Measurements from ENCODE around the gene UQCR11. TPM values are rescaled to one million over a fixed set of nuclear protein-coding genes. Genes with fewer than 3 reads are reported as not detected.

UQCR11 gene
- total and polyA plus RNA-seq, 2 of the 8 experiments (the other 6 are each of a cell fraction or from before 2014, with no cell fraction given) = 162 to 171 TPM

DNA sequence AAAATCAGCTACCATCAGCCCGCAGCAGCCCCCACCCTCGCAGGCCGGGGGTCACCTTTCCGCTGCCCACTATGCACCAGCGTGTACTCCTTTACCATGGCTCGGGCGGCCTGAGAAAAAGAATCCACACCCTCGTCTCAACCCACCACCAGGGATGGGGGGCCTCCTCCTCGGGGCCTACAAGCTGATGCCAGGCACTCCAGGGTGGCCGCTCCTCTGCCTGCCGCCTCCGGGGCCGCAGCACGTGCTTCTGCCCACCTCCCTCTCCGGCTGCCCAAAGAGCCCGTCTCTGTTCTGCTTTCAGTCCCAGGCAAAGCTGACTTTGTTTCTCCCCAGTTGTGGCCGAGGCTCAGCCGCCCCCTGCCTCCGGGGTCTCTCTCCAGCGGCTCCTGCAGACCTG lies 26.0 kb downstream of the UQCR11 start:
- no peak overlapping the region for H3K27ac ChIP-seq (ENCODE audit: low read depth, low read length)
- WGBS, 2 experiments (ENCODE audit: extremely low coverage in 1 of 2, insufficient coverage in 1 of 2, insufficient read length in 1 of 2, insufficient replicate concordance in 2 of 2, low coverage in 1 of 2, low lambda C conversion rate in 2 of 2, missing lambda C conversion rate in 1 of 2) = 94% methylated on average over 17 of the region's 20 CpGs; no CpG with 5 or more reads in 1 of the 2 experiments
- no peak overlapping the region for H3K4me3 ChIP-seq (ENCODE audit: extremely low read depth in 1 of 4, insufficient read depth in 2 of 4, low read depth in 3 of 4, low read length in 4 of 4)
- H3K27me3 ChIP-seq (replicated peaks in 1 of 4; ENCODE audit: control insufficient read depth in 3 of 4, extremely low read depth in 1 of 4, insufficient read depth in 3 of 4, low read length in 3 of 4) = no peaks in the 10 kb centered on the region
- H2BK20ac ChIP-seq (ENCODE audit: low read length) = no peak overlapping the region
- H2BK120ac ChIP-seq (replicated peaks; ENCODE audit: low read depth, low read length) = no peak overlapping the region
- no peak overlapping the region for H4K8ac ChIP-seq (ENCODE audit: extremely low read depth, insufficient read depth, low read length)
- H3K9ac ChIP-seq (replicated peaks in 1 of 4; ENCODE audit: extremely low read depth in 1 of 4, low read depth in 3 of 4, low read length in 3 of 4) = no peak overlapping the region
- no peak overlapping the region for H3K4ac ChIP-seq (replicated peaks; ENCODE audit: insufficient read length, low read depth, low read length)
- no peak overlapping the region for H2AFZ ChIP-seq (ENCODE audit: low read length)
- POLR2A ChIA-PET (ENCODE audit: partially characterized antibody) = interaction anchor here (1.1 to 8.8 kb wide), 5 partner anchors 8 to 25 kb away, joined by 3 to 148 read pairs (median 5); no protein-coding TSS in a partner anchor
- H3K4me1 ChIP-seq (replicated peaks in 1 of 4; ENCODE audit: control insufficient read depth in 3 of 4, insufficient read depth in 4 of 4, low read length in 3 of 4) = no peaks in the 10 kb centered on the region
- H3K14ac ChIP-seq (ENCODE audit: insufficient read length) = no peak overlapping the region
- peaks cover 0 to 18% of the 10 kb centered on the region in 2 experiments for H4K20me1 ChIP-seq (replicated peaks in 1 of 2; ENCODE audit: control insufficient read depth in 1 of 2, insufficient read depth in 2 of 2, low read length in 2 of 2)
- H3K4me2 ChIP-seq (ENCODE audit: insufficient read depth in 1 of 2, low read depth in 2 of 2, low read length in 2 of 2) = no peak overlapping the region
- no peaks in the 10 kb centered on the region for H3K23me2 ChIP-seq (ENCODE audit: low read depth, low read length)
- no peak overlapping the region for H2AK5ac ChIP-seq (ENCODE audit: low read depth, low read length)
- H3K18ac ChIP-seq (ENCODE audit: extremely low read depth, low read length) = no peak overlapping the region
- no peak overlapping the region for H3K56ac ChIP-seq (replicated peaks; ENCODE audit: insufficient read length, low read depth, low read length)
- 0 out of 2 replicates have a peak, but pooled peaks cover 2% of the 10 kb centered on the region for H3K79me1 ChIP-seq (ENCODE audit: low read depth, low read length)
- CTCF ChIA-PET (ENCODE audit: partially characterized antibody) = interaction anchor here (4.5 kb wide), 1 partner anchor 10 kb away, joined by 25 read pairs; no protein-coding TSS in a partner anchor
- FAIRE-seq = no peak
- peaks cover 10 to 54% (median 43%) of the 10 kb centered on the region in 4 experiments; a peak in 7 of 8 replicates for H3K36me3 ChIP-seq (ENCODE audit: control insufficient read depth in 2 of 4, insufficient read depth in 4 of 4, low read length in 3 of 4)
- no peak overlapping the region for H4K5ac ChIP-seq (ENCODE audit: insufficient read length, low read depth, low read length)
- H4K91ac ChIP-seq (replicated peaks; ENCODE audit: insufficient read length, low read length) = no peak overlapping the region
- no peak overlapping the region for H2BK5ac ChIP-seq (ENCODE audit: low read depth, low read length)
- no peak overlapping the region for H2BK12ac ChIP-seq (ENCODE audit: low read depth, low read length)
- TF ChIP-seq CHD2 (IDR thresholded peaks at IDR 0.05; ENCODE audit: low read length) = no peak
- TF ChIP-seq, protein P1, sequence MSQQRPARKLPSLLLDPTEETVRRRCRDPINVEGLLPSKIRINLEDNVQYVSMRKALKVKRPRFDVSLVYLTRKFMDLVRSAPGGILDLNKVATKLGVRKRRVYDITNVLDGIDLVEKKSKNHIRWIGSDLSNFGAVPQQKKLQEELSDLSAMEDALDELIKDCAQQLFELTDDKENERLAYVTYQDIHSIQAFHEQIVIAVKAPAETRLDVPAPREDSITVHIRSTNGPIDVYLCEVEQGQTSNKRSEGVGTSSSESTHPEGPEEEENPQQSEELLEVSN (IDR thresholded peaks at IDR 0.05) = no peak
- TF ChIP-seq GABPA (IDR thresholded peaks at IDR 0.05; ENCODE audit: borderline replicate concordance, insufficient read depth, low read length) = no peak
- TF ChIP-seq SIN3A (conservative IDR thresholded peaks at IDR 0.05 in 1 of 2, IDR thresholded peaks at IDR 0.05 in 1 of 2; ENCODE audit: low read depth in 1 of 2, low read length in 2 of 2) = no peak
- TF ChIP-seq ASH2L (IDR thresholded peaks at IDR 0.05; ENCODE audit: low read length) = no peak
- TF ChIP-seq BRCA1 (IDR thresholded peaks at IDR 0.05; ENCODE audit: low read depth, low read length) = no peak
- TF ChIP-seq, protein P2, sequence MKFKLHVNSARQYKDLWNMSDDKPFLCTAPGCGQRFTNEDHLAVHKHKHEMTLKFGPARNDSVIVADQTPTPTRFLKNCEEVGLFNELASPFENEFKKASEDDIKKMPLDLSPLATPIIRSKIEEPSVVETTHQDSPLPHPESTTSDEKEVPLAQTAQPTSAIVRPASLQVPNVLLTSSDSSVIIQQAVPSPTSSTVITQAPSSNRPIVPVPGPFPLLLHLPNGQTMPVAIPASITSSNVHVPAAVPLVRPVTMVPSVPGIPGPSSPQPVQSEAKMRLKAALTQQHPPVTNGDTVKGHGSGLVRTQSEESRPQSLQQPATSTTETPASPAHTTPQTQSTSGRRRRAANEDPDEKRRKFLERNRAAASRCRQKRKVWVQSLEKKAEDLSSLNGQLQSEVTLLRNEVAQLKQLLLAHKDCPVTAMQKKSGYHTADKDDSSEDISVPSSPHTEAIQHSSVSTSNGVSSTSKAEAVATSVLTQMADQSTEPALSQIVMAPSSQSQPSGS (IDR thresholded peaks at IDR 0.05; ENCODE audit: low read length) = no peak
- no peak for TF ChIP-seq SUZ12 (IDR thresholded peaks at IDR 0.05; ENCODE audit: low read length)
- TF ChIP-seq TAF7 (optimal IDR thresholded peaks at IDR 0.05; ENCODE audit: borderline replicate concordance, low read depth, low read length) = no peak
- no peak overlapping the region for H3K23ac ChIP-seq (ENCODE audit: insufficient read length)
- no peaks in the 10 kb centered on the region for H3K9me3 ChIP-seq (ENCODE audit: insufficient read depth in 2 of 2, low read depth in 1 of 2, low read length in 1 of 2)
- no peaks in the 10 kb centered on the region for H3K79me2 ChIP-seq (ENCODE audit: control insufficient read depth in 1 of 2, insufficient read depth in 2 of 2, low read length in 2 of 2)
- no peak overlapping the region for H2BK15ac ChIP-seq (ENCODE audit: low read length)
- no peak for DNase-seq (ENCODE audit: low read depth in 1 of 2, low spot score in 2 of 2)
